Tibial nerve (tissue), 4 donors: Measurements from ENCODE around the gene TNRC18. TPM values are rescaled to one million over a fixed set of nuclear protein-coding genes. Genes with fewer than 3 reads are reported as not detected.

Source experiments
- DNase-seq, 2 donors: peaks; one replicate each; pipeline ENCODE4 v3.0.0-alpha.2; 2019; ENCODE audit warnings: low spot score in 2 of 2
- H3K27ac ChIP-seq, 4 donors: fragments of 200-600 bp; sonication (generic) in 3 of 4; one replicate each; pipeline ENCODE4 v1.5.1; 2017 to 2019; ENCODE audit warnings: mild to moderate bottlenecking in 1 of 4
- H3K27me3 ChIP-seq, 2 donors: fragments of 200-600 bp; sonication (generic) in 1 of 2; one replicate each; pipeline versions ENCODE4 v1.5.1 to v1.6.0; 2017 to 2019
- H3K36me3 ChIP-seq, 3 donors: fragments of 200-600 bp; sonication (generic); one replicate each; pipeline ENCODE4 v1.5.1; 2018 to 2019
- H3K4me1 ChIP-seq, 4 donors: fragments of 200-600 bp; sonication (generic) in 3 of 4; one replicate each; pipeline ENCODE4 v1.5.1; 2017 to 2019
- H3K4me3 ChIP-seq, 4 donors: fragments of 200-600 bp; sonication (generic) in 3 of 4; one replicate each; pipeline ENCODE4 v1.5.1; 2017 to 2019; ENCODE audit warnings: mild to moderate bottlenecking in 1 of 4, moderate library complexity in 1 of 4
- H3K9me3 ChIP-seq, 4 donors: fragments of 200-600 bp; sonication (generic) in 3 of 4; one replicate each; pipeline ENCODE4 v1.5.1; 2017 to 2019
- CTCF ChIP-seq, 5 experiments: fragments of 200-600 bp in 3 of 5; fragments of 450-650 bp in 2 of 5; sonication (generic) in 3 of 5; IDR thresholded peaks; one replicate each; pipeline ENCODE4 v1.5.1; 2016 to 2019; ENCODE audit warnings: antibody characterized with exemption in 5 of 5, mild to moderate bottlenecking in 3 of 5, moderate library complexity in 2 of 5
- EP300 ChIP-seq, 2 donors: sonication (generic); formaldehyde crosslinking; IDR thresholded peaks; one replicate each; pipeline ENCODE4 v1.6.1; 2017; ENCODE audit warnings: antibody characterized with exemption in 2 of 2, mild to moderate bottlenecking in 1 of 2
- POLR2A ChIP-seq, 2 donors: fragments of 450-650 bp; IDR thresholded peaks; one replicate each; pipeline ENCODE4 v1.6.1; 2017; ENCODE audit warnings: antibody characterized with exemption in 2 of 2, mild to moderate bottlenecking in 2 of 2, moderate library complexity in 2 of 2
- WGBS, 2 donors: methylation state at CpG; one replicate each; pipeline ENCODE4 v1.1.5; 2018; 5-methylcytosine and 5-hydroxymethylcytosine counted together
- total RNA-seq, 4 donors: library from RNA; depleted of rRNA; stranded (reverse); fragments of >200 nt; gene quantifications; one replicate each; pipeline ENCODE4 v1.1.0, GENCODE V29; 2016

The TNRC18 gene
- total RNA-seq, 4 donors from 2014 or later, result 76.9 to 241 (median 147) TPM

DNA sequence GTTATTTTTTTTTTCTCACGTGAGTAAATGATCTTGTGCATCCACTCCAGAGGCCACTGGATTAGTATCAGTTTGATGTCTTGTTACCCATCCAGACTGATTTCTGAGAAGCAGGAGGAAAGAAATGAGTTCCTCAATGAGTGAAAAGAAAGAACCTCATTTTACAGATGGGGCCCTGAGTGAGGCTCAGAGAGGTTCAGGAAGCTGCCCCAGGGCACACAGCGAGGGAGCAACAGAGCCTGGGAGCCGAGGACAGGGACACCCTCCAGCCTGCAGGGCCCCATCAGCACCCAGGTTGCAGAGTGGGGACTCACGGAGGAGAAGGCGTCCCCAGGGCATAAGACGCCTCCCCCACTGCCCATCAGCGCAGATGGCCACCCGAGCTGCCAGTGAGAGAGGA is 30.9 kb upstream of the TNRC18 start:
- no peak for DNase-seq
- H3K4me3 ChIP-seq, result no peak overlapping the region
- no peaks in the 10 kb centered on the region for H3K27me3 ChIP-seq
- no peaks in the 10 kb centered on the region for H3K36me3 ChIP-seq
- H3K9me3 ChIP-seq, result no peaks in the 10 kb centered on the region
- H3K27ac ChIP-seq, result no peak overlapping the region
- TF ChIP-seq POLR2A (IDR thresholded peaks at IDR 0.05) (no peak), CTCF (IDR thresholded peaks at IDR 0.05) (no peak), EP300 (IDR thresholded peaks at IDR 0.05) (no peak)
- WGBS, 2 donors, result 91% methylated on average over 8 of the region's 8 CpGs
- peaks cover 0 to 48% (median 8%) of the 10 kb centered on the region in 4 donors for H3K4me1 ChIP-seq

DNA sequence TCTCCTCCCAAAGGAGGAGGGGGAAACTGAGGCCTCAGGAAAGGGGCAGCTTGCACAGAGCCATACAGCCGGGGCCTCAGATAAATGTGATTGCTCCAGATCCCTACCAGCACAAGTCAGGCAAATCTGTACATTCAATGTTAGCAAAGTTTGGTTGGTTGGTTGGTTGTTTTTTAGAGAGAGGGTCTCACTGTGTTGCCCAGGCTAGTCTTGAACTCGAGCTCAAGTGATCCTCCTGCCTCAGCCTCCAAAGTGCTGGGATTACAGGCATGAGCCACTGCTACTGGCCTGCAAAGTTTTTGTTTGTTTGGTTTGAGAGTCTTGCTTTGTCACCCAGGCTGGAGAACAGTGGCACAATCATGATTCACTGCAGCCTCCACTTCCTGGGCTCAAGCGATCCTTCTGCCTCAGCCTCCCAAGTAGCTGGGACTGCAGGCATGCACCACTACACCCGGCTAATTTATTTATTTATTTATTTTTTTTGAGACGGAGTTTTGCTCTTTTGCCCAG is 30.0 kb upstream of the TNRC18 start:
- no peak for TF ChIP-seq POLR2A (IDR thresholded peaks at IDR 0.05)
- no peak for TF ChIP-seq EP300 (IDR thresholded peaks at IDR 0.05)
- TF ChIP-seq CTCF (IDR thresholded peaks at IDR 0.05), result no peak
- Histone ChIP-seq H3K36me3 (no peaks in the 10 kb centered on the region), H3K27ac (peak overlapping the region in 3 of 4 donors; percentile 17 to 85 (median 72)), H3K27me3 (no peaks in the 10 kb centered on the region), H3K4me1 (peaks cover 0 to 46% (median 8%) of the 10 kb centered on the region in 4 donors), H3K4me3 (no peak overlapping the region), H3K9me3 (no peaks in the 10 kb centered on the region)
- no peak for DNase-seq
- WGBS, 2 donors, result 79 to 90% methylated on average over 5 of the region's 5 CpGs

DNA sequence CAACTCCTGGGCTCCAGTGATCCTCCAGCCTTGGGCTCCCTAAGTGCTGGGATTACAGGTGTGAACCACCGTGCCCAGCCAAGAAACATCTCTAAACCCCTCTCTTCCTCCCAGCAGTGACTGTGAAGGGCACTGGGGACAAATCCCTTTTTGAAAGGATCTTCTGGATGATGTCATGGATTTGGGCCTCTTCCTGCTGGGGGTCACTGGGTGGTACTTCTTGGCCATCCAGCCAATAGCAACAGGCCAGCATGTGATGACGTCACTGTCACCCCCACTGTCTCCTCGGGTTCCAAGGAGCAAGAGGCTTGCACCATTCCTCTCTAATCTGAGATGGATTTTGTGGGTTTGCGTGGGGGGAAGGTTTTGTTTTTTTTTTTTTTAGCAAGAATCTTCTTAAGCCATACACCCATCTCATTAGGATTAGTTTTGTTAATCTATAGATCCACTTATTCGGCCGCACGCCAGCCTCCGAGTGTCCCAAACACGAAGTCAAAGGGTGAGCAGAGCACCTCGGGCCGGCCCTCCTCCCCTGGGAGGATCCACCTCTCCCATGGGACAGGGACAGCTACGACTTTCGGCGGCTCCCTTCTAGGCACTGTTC is 29.4 kb upstream of the TNRC18 start:
- Histone ChIP-seq H3K9me3 (no peaks in the 10 kb centered on the region), H3K27ac (peak overlapping the region; percentile 12 to 85 (median 44)), H3K36me3 (no peaks in the 10 kb centered on the region), H3K4me3 (no peak overlapping the region), H3K27me3 (no peaks in the 10 kb centered on the region), H3K4me1 (peaks cover 0 to 44% (median 7%) of the 10 kb centered on the region in 4 donors)
- 52 to 54% methylated on average over 14 of the region's 14 CpGs for WGBS, 2 donors
- TF ChIP-seq CTCF (IDR thresholded peaks at IDR 0.05) (no peak), POLR2A (IDR thresholded peaks at IDR 0.05) (peak in 1 of 2 donors; percentile 8), EP300 (IDR thresholded peaks at IDR 0.05) (no peak)
- peak in 1 of 2 donors; percentile 42 for DNase-seq

GRCh38 chr7:5452470-5452899 is 28.9 kb upstream of the TNRC18 start:
- H3K4me3 ChIP-seq, result no peak overlapping the region
- H3K4me1 ChIP-seq, result peaks cover 0 to 41% (median 4%) of the 10 kb centered on the region in 4 donors
- H3K9me3 ChIP-seq, result no peaks in the 10 kb centered on the region
- DNase-seq, result peak in 1 of 2 donors; percentile 32
- no peaks in the 10 kb centered on the region for H3K36me3 ChIP-seq
- H3K27ac ChIP-seq, result peak overlapping the region; percentile 10 to 85 (median 42)
- 55 to 65% methylated on average over 10 to 12 of the region's 12 CpGs for WGBS, 2 donors
- H3K27me3 ChIP-seq, result no peaks in the 10 kb centered on the region
- TF ChIP-seq EP300 (IDR thresholded peaks at IDR 0.05) (peak in 1 of 2 donors; percentile 6), CTCF (IDR thresholded peaks at IDR 0.05) (no peak)

GRCh38 chr7:5451391-5451790 is 27.8 kb upstream of the TNRC18 start:
- H3K27ac ChIP-seq, result peak overlapping the region in 3 of 4 donors; percentile 10 to 72 (median 48)
- no peak for DNase-seq
- no peak for TF ChIP-seq POLR2A (IDR thresholded peaks at IDR 0.05)
- TF ChIP-seq CTCF (IDR thresholded peaks at IDR 0.05), result no peak
- H3K27me3 ChIP-seq, result no peaks in the 10 kb centered on the region
- H3K9me3 ChIP-seq, result no peaks in the 10 kb centered on the region
- H3K36me3 ChIP-seq, result no peaks in the 10 kb centered on the region
- no peak overlapping the region for H3K4me3 ChIP-seq
- WGBS, 2 donors, result 66 to 68% methylated on average over 11 to 13 of the region's 13 CpGs
- peaks cover 0 to 45% (median 4%) of the 10 kb centered on the region in 4 donors for H3K4me1 ChIP-seq
